ENCODE results near the gene FILIP1L.

The FILIP1L gene

GRCh38 chr3:100104817-100105413 lies 9.4 kb downstream of the FILIP1L start:
- no peaks in the 10 kb centered on the region for H3K36me3 ChIP-seq (ENCODE audit: insufficient read depth, low read length)
- no peaks in the 10 kb centered on the region for H3K79me2 ChIP-seq (ENCODE audit: insufficient read depth, low read length)
- peak overlapping the region; percentile 2 for H3K9ac ChIP-seq (ENCODE audit: low read depth, low read length, poor library complexity, severe bottlenecking)
- no peaks in the 10 kb centered on the region for H4K20me1 ChIP-seq (ENCODE audit: insufficient read depth, low read length, poor library complexity, severe bottlenecking)
- peak overlapping the region; percentile 1 for H3K4me2 ChIP-seq (ENCODE audit: low read depth, low read length, poor library complexity, severe bottlenecking)
- H3K9me3 ChIP-seq (ENCODE audit: insufficient read depth, low read depth, low read length): no peaks in the 10 kb centered on the region
- peaks cover 23% of the 10 kb centered on the region for H3K4me1 ChIP-seq (ENCODE audit: insufficient read depth, low read length, poor library complexity, severe bottlenecking)
- no peak overlapping the region for H2AFZ ChIP-seq (ENCODE audit: low read length)
- H3K27me3 ChIP-seq (ENCODE audit: insufficient read depth, low read length, poor library complexity, severe bottlenecking): no peaks in the 10 kb centered on the region
- no peaks in the 10 kb centered on the region for H3F3A ChIP-seq (ENCODE audit: low read depth)
- H3K9me2 ChIP-seq (replicated peaks; ENCODE audit: low read depth, low read length): no peaks in the 10 kb centered on the region
- no peak overlapping the region for H3K4me3 ChIP-seq (ENCODE audit: low read length, poor library complexity, severe bottlenecking)
- no peak for TF ChIP-seq CTCF (conservative IDR thresholded peaks at IDR 0.05; ENCODE audit: low read length)
- TF ChIP-seq EZH2phosphoT487 (IDR thresholded peaks at IDR 0.05; ENCODE audit: borderline replicate concordance): no peak

GRCh38 chr3:100104442-100104798 lies 9.9 kb downstream of the FILIP1L start:
- TF ChIP-seq CTCF (conservative IDR thresholded peaks at IDR 0.05; ENCODE audit: low read length) (no peak), EZH2phosphoT487 (IDR thresholded peaks at IDR 0.05; ENCODE audit: borderline replicate concordance) (no peak)
- peaks cover 23% of the 10 kb centered on the region for H3K4me1 ChIP-seq (ENCODE audit: insufficient read depth, low read length, poor library complexity, severe bottlenecking)
- H3K79me2 ChIP-seq (ENCODE audit: insufficient read depth, low read length): no peaks in the 10 kb centered on the region
- no peaks in the 10 kb centered on the region for H3F3A ChIP-seq (ENCODE audit: low read depth)
- H3K9ac ChIP-seq (ENCODE audit: low read depth, low read length, poor library complexity, severe bottlenecking): no peak overlapping the region
- H3K27me3 ChIP-seq (ENCODE audit: insufficient read depth, low read length, poor library complexity, severe bottlenecking): no peaks in the 10 kb centered on the region
- no peak overlapping the region for H3K4me3 ChIP-seq (ENCODE audit: low read length, poor library complexity, severe bottlenecking)
- H3K9me3 ChIP-seq (ENCODE audit: insufficient read depth, low read depth, low read length): no peaks in the 10 kb centered on the region
- no peak overlapping the region for H2AFZ ChIP-seq (ENCODE audit: low read length)
- no peaks in the 10 kb centered on the region for H3K9me2 ChIP-seq (replicated peaks; ENCODE audit: low read depth, low read length)
- no peak overlapping the region for H3K4me2 ChIP-seq (ENCODE audit: low read depth, low read length, poor library complexity, severe bottlenecking)
- H3K36me3 ChIP-seq (ENCODE audit: insufficient read depth, low read length): no peaks in the 10 kb centered on the region
- H4K20me1 ChIP-seq (ENCODE audit: insufficient read depth, low read length, poor library complexity, severe bottlenecking): no peaks in the 10 kb centered on the region

GRCh38 chr3:100103558-100104441 lies 10.5 kb downstream of the FILIP1L start:
- Histone ChIP-seq H3K36me3 (ENCODE audit: insufficient read depth, low read length) (no peaks in the 10 kb centered on the region), H2AFZ (ENCODE audit: low read length) (no peak overlapping the region), H4K20me1 (ENCODE audit: insufficient read depth, low read length, poor library complexity, severe bottlenecking) (no peaks in the 10 kb centered on the region), H3K9ac (ENCODE audit: low read depth, low read length, poor library complexity, severe bottlenecking) (no peak overlapping the region), H3K4me2 (ENCODE audit: low read depth, low read length, poor library complexity, severe bottlenecking) (no peak overlapping the region), H3F3A (ENCODE audit: low read depth) (no peaks in the 10 kb centered on the region), H3K4me1 (ENCODE audit: insufficient read depth, low read length, poor library complexity, severe bottlenecking) (peaks cover 23% of the 10 kb centered on the region), H3K4me3 (ENCODE audit: low read length, poor library complexity, severe bottlenecking) (no peak overlapping the region), H3K9me3 (ENCODE audit: insufficient read depth, low read depth, low read length) (no peaks in the 10 kb centered on the region), H3K27me3 (ENCODE audit: insufficient read depth, low read length, poor library complexity, severe bottlenecking) (no peaks in the 10 kb centered on the region), H3K9me2 (replicated peaks; ENCODE audit: low read depth, low read length) (no peaks in the 10 kb centered on the region), H3K79me2 (ENCODE audit: insufficient read depth, low read length) (no peaks in the 10 kb centered on the region)
- TF ChIP-seq CTCF (conservative IDR thresholded peaks at IDR 0.05; ENCODE audit: low read length) (no peak), EZH2phosphoT487 (IDR thresholded peaks at IDR 0.05; ENCODE audit: borderline replicate concordance) (no peak)

Measured in Loucy (cell line).